ENCODE data around the gene EPHA1. TPM values are rescaled to one million over a fixed set of nuclear protein-coding genes. Genes with fewer than 3 reads are reported as not detected.

EPHA1 gene
- total RNA-seq, 1 donor from 2014 or later, result 4.7 TPM

DNA sequence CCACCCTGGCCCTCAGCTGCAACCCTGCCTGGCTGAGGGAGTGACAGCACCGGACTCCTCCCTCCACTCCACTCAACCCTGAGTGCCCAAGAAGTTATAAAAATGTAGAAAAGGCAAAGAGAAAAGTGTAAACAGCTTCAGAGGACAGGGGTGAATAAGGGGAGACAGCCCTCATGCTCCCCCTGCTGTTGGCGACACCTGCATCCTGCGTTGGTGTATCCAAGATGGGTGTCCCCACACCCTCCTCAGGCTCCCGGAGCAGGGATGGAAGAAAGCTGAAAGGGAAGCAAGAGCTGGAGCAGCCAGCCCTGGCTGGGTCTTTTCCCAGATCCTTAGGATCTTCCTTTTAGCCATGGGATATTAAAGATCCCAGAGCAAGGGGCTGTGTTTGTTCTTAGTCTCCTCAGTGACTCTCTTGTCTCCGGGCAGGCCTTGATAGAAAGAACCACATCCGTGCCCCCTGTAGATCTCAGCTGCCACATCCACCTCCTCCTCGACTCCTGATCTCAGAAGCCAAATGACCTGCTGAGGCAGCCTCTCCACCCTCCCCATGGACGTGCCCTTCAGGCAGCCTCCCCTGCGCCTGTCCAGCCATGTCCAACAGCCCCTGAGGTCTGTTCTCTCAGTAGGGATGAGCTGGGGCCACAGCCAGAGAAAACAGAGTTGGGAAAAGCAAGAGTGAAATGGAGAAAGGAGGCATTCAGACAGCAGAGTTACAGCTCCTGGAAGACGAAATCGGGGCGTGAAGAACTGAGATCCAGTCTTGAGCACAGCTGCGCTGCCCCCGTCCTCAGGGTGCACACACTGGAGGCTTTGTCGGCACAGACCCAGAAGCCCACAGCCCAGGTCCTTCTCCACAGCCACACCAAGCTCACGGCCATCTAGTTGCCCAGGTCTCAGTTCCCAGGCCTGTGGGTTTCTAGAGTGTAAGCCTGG is 52.9 kb downstream of the EPHA1 start:
- Mint-ChIP-seq H3K4me3 (ENCODE audit: unreplicated experiment) (no peak overlapping the region), H3K27me3 (ENCODE audit: unreplicated experiment) (peaks cover 13% of the 10 kb centered on the region), H3K9me3 (ENCODE audit: unreplicated experiment) (peaks cover 12% of the 10 kb centered on the region), H3K27ac (ENCODE audit: unreplicated experiment) (no peak overlapping the region), H3K36me3 (ENCODE audit: unreplicated experiment) (peaks cover 30% of the 10 kb centered on the region), H3K4me1 (ENCODE audit: low read depth, unreplicated experiment) (peaks cover 29% of the 10 kb centered on the region)
- no peak for DNase-seq
- TF ChIP-seq, protein P1, sequence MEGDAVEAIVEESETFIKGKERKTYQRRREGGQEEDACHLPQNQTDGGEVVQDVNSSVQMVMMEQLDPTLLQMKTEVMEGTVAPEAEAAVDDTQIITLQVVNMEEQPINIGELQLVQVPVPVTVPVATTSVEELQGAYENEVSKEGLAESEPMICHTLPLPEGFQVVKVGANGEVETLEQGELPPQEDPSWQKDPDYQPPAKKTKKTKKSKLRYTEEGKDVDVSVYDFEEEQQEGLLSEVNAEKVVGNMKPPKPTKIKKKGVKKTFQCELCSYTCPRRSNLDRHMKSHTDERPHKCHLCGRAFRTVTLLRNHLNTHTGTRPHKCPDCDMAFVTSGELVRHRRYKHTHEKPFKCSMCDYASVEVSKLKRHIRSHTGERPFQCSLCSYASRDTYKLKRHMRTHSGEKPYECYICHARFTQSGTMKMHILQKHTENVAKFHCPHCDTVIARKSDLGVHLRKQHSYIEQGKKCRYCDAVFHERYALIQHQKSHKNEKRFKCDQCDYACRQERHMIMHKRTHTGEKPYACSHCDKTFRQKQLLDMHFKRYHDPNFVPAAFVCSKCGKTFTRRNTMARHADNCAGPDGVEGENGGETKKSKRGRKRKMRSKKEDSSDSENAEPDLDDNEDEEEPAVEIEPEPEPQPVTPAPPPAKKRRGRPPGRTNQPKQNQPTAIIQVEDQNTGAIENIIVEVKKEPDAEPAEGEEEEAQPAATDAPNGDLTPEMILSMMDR (IDR thresholded peaks at IDR 0.05; ENCODE audit: partially characterized antibody, unreplicated experiment), result no peak

DNA sequence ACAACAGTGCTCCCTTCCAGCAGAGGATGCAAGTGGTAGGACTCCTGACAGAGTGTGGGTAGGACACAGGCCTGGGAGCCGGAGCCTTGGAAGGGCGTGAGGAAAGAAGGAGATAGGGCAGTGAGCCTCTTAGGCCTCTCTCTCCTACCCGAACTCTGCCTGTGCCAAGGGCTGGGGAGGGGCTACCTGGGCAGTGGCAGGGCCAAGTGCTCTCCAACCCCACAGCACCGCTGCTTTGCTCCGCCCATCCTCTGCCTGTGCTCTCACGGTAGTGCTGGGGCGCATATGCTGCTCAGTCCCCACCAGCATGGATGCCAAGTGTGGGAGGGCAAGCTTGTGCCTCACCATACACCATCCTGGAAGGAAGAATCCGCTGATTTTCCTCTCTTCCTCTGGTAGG is 53.7 kb downstream of the EPHA1 start:
- H3K4me1 Mint-ChIP-seq (ENCODE audit: low read depth, unreplicated experiment), result peaks cover 29% of the 10 kb centered on the region
- H3K27me3 Mint-ChIP-seq (ENCODE audit: unreplicated experiment), result peaks cover 9% of the 10 kb centered on the region
- TF ChIP-seq, protein P1 (IDR thresholded peaks at IDR 0.05; ENCODE audit: partially characterized antibody, unreplicated experiment), result no peak
- peaks cover 6% of the 10 kb centered on the region for H3K9me3 Mint-ChIP-seq (ENCODE audit: unreplicated experiment)
- no peak for DNase-seq
- no peak overlapping the region for H3K27ac Mint-ChIP-seq (ENCODE audit: unreplicated experiment)
- H3K4me3 Mint-ChIP-seq (ENCODE audit: unreplicated experiment), result no peak overlapping the region
- peaks cover 23% of the 10 kb centered on the region for H3K36me3 Mint-ChIP-seq (ENCODE audit: unreplicated experiment)

DNA sequence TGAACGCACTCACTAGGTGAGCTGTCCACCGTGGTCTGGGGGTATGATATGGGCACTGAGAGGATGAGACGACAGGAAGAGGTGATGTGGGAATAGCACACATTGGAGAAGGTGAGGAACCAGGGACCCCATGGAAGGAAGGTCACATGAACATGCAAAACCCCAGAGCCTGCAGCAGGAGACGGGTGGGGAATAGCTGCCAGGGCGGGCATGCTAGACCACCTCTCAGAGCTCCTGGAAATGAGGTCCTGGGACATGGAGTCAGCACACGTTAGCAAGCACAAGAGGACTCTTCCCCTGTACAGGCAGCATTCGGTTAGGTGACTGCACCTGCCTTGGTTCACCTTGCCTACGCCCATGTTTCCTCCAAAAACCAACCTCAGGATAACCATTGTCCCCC is 54.3 kb downstream of the EPHA1 start:
- Mint-ChIP-seq H3K4me1 (ENCODE audit: low read depth, unreplicated experiment) (peaks cover 29% of the 10 kb centered on the region), H3K36me3 (ENCODE audit: unreplicated experiment) (peaks cover 21% of the 10 kb centered on the region), H3K4me3 (ENCODE audit: unreplicated experiment) (no peak overlapping the region), H3K27me3 (ENCODE audit: unreplicated experiment) (peaks cover 11% of the 10 kb centered on the region), H3K27ac (ENCODE audit: unreplicated experiment) (no peak overlapping the region), H3K9me3 (ENCODE audit: unreplicated experiment) (peaks cover 9% of the 10 kb centered on the region)
- DNase-seq, result no peak
- TF ChIP-seq, protein P1 (IDR thresholded peaks at IDR 0.05; ENCODE audit: partially characterized antibody, unreplicated experiment), result no peak

DNA sequence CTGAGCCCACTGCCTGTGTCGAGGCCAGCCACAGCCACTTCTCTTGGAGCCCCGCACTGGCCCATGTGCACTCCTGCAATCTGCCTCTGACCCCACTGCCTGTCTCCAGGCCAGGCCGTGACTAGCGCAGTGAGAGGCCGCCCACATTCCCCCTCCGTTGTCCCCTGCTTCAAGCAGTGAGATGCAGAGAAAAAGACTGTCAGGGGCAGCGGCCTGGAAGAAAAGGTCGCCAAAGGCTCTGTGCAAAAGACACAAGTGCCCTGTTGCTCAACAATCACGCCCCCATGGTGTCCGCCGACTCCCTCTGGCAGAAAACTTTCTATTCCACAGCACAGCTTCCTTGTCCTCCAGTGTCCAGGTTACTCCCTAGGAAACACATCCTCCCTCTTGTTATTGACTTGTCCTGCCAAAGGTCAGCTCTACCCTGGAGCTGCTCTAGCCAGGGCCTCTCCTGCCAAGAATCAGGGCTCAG is 56.1 kb downstream of the EPHA1 start:
- H3K9me3 Mint-ChIP-seq (ENCODE audit: unreplicated experiment), result peaks cover 12% of the 10 kb centered on the region
- peak; percentile 27 for DNase-seq
- TF ChIP-seq, protein P1 (IDR thresholded peaks at IDR 0.05; ENCODE audit: partially characterized antibody, unreplicated experiment), result no peak
- no peak overlapping the region for H3K27ac Mint-ChIP-seq (ENCODE audit: unreplicated experiment)
- H3K27me3 Mint-ChIP-seq (ENCODE audit: unreplicated experiment), result peaks cover 9% of the 10 kb centered on the region
- peaks cover 28% of the 10 kb centered on the region for H3K4me1 Mint-ChIP-seq (ENCODE audit: low read depth, unreplicated experiment)
- H3K4me3 Mint-ChIP-seq (ENCODE audit: unreplicated experiment), result no peak overlapping the region
- peaks cover 23% of the 10 kb centered on the region for H3K36me3 Mint-ChIP-seq (ENCODE audit: unreplicated experiment)

DNA sequence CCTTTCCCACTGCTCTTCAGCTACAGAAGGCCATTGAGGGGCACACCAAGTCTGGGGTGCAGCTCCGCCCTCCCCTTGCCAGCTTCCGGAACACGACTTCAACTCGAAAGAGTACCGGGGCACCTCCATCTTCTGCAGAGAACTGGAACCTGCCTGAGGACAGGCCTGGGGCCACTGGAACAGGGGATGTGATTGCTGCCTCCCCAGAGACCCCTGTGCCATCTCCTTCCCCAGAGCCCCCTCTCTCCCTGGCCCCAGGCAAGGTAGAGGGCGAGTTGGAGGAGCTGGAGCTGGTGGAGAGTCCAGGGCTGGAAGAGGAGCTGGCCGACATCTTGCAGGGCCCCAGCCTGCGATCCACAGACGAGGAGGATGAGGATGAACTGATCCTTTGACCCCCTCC is 57.1 kb downstream of the EPHA1 start:
- Mint-ChIP-seq H3K9me3 (ENCODE audit: unreplicated experiment) (peaks cover 12% of the 10 kb centered on the region), H3K27me3 (ENCODE audit: unreplicated experiment) (peaks cover 9% of the 10 kb centered on the region), H3K27ac (ENCODE audit: unreplicated experiment) (peak overlapping the region; percentile 49), H3K4me3 (ENCODE audit: unreplicated experiment) (no peak overlapping the region), H3K36me3 (ENCODE audit: unreplicated experiment) (peaks cover 24% of the 10 kb centered on the region), H3K4me1 (ENCODE audit: low read depth, unreplicated experiment) (peaks cover 28% of the 10 kb centered on the region)
- TF ChIP-seq, protein P1 (IDR thresholded peaks at IDR 0.05; ENCODE audit: partially characterized antibody, unreplicated experiment), result no peak
- DNase-seq, result no peak

All from glutamatergic neuron (in vitro differentiated cells).